Measurements from ENCODE around the gene C19orf38.

GRCh38 chr19:10881403-10882107 is 33.3 kb downstream of the C19orf38 start:
- TF ChIP-seq CTCF (IDR thresholded peaks at IDR 0.05) (no peak), POLR2A (IDR thresholded peaks at IDR 0.05) (no peak)

Data from lower leg skin (tissue), 3 donors.